IMR-90 (cell line): ENCODE results near the gene KDM5A.
"Not testable (repeated sequence)": the region's sequence is repeated elsewhere in the genome, so short reads cannot be mapped to it uniquely, and the experiment has no call there.

Experiments
- CEBPB ChIP-seq: IDR thresholded peaks from 2 replicates; pipeline ENCODE4 v1.6.1; 2012; ENCODE audit warnings: low read depth, low read length, improper control_type of control experiment
- CHD1 ChIP-seq: IDR thresholded peaks from 2 replicates; pipeline ENCODE4 v1.6.1; 2012; ENCODE audit warnings: low read depth, low read length, improper control_type of control experiment
- CTCF ChIP-seq: conservative IDR thresholded peaks from 2 replicates; pipeline ENCODE4 v1.5.1; 2012; ENCODE audit warnings: mild to moderate bottlenecking, low read depth, low read length, improper control_type of control experiment
- MXI1 ChIP-seq: IDR thresholded peaks from 2 replicates; pipeline ENCODE4 v1.6.1; 2012; ENCODE audit warnings: low read depth, mild to moderate bottlenecking, low read length, moderate library complexity, borderline replicate concordance
- POLR2A ChIP-seq: IDR thresholded peaks from 2 replicates; pipeline ENCODE4 v1.6.1; 2012; ENCODE audit warnings: mild to moderate bottlenecking, low read depth, low read length
- RAD21 ChIP-seq: IDR thresholded peaks from 2 replicates; pipeline ENCODE4 v1.6.1; 2012; ENCODE audit warnings: low read length, improper control_type of control experiment
- TF ChIP-seq, protein P1 (sequence below): fragments of 150-350 bp; IDR thresholded peaks from 2 replicates; pipeline ENCODE4 v1.6.1; 2017; ENCODE audit warnings: mild to moderate bottlenecking, antibody characterized with exemption, low read length, low read depth

DNA sequence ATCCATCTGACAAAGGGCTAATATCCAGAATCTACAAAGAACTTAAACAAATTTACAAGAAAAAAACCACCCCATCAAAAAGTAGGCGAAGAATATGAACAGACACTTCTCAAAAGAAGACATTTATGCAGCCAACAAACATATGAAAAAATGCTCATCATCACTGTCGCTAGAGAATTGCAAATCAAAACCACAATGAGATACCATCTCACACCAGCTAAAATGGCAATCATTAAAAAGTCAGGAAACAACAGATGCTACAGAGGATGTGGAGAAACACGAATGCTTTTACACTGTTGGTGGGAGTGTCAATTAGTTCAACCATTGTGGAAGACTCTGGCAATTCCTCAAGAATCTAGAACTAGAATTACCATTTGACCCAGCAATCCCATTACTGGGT lies 86.4 kb downstream of the KDM5A start:
- TF ChIP-seq CHD1, CTCF, MXI1, POLR2A, RAD21, CEBPB: not testable (repeated sequence)
- TF ChIP-seq, protein P1, sequence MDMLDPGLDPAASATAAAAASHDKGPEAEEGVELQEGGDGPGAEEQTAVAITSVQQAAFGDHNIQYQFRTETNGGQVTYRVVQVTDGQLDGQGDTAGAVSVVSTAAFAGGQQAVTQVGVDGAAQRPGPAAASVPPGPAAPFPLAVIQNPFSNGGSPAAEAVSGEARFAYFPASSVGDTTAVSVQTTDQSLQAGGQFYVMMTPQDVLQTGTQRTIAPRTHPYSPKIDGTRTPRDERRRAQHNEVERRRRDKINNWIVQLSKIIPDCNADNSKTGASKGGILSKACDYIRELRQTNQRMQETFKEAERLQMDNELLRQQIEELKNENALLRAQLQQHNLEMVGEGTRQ = not testable (repeated sequence)
